HEK293 (cell line): ENCODE data around the gene INPP5A.
A peak's percentile ranks its signal among the peaks of the same experiment; 100 is the strongest.

ENCODE experiments used
- GFI1B ChIP-seq: fragments of 450-650 bp; formaldehyde crosslinking; IDR thresholded peaks from 2 replicates; pipeline ENCODE4 v1.5.1; 2016; ENCODE audit warnings: missing biosample characterization, missing genetic modification characterization
- GLI2 ChIP-seq: fragments of 450-650 bp; formaldehyde crosslinking; IDR thresholded peaks from 2 replicates; pipeline ENCODE4; 2017; ENCODE audit warnings: missing biosample characterization, missing genetic modification characterization, low read depth, borderline replicate concordance
- HOXC10 ChIP-seq: sonication (generic); formaldehyde crosslinking; IDR thresholded peaks from 2 replicates; pipeline ENCODE4 v1.8.1; 2023; ENCODE audit warnings: mild to moderate bottlenecking, missing genetic modification reagents
- KLF9 ChIP-seq: fragments of 450-650 bp; formaldehyde crosslinking; IDR thresholded peaks from 2 replicates; pipeline ENCODE4 v1.5.1; 2016; ENCODE audit warnings: missing biosample characterization, missing genetic modification characterization, low read depth
- MEIS1 ChIP-seq: sonication (generic); formaldehyde crosslinking; IDR thresholded peaks from 2 replicates; pipeline ENCODE4 v1.8.1; 2022; ENCODE audit warnings: missing genetic modification reagents, mild to moderate bottlenecking, borderline replicate concordance
- SALL2 ChIP-seq: fragments of 450-650 bp; formaldehyde crosslinking; IDR thresholded peaks from 2 replicates; pipeline ENCODE4 v1.5.0; 2017; ENCODE audit warnings: missing biosample characterization, mild to moderate bottlenecking, missing genetic modification characterization, borderline replicate concordance
- SP2 ChIP-seq: fragments of 450-650 bp; formaldehyde crosslinking; IDR thresholded peaks from 2 replicates; pipeline ENCODE4 v1.5.1; 2016; ENCODE audit warnings: missing biosample characterization, missing genetic modification characterization
- ZBTB1 ChIP-seq: fragments of 450-650 bp; formaldehyde crosslinking; IDR thresholded peaks from 2 replicates; pipeline ENCODE4 v1.5.1; 2016; ENCODE audit warnings: missing biosample characterization, missing genetic modification characterization
- ZBTB44 ChIP-seq: fragments of 450-650 bp; IDR thresholded peaks from 2 replicates; pipeline ENCODE4 v1.5.1; 2018; ENCODE audit warnings: missing biosample characterization, mild to moderate bottlenecking, missing genetic modification characterization
- ZIC2 ChIP-seq: fragments of 450-650 bp; formaldehyde crosslinking; IDR thresholded peaks from 2 replicates; pipeline ENCODE4 v1.5.1; 2016; ENCODE audit warnings: missing biosample characterization, missing genetic modification characterization
- ZNF114 ChIP-seq: fragments of 450-650 bp; formaldehyde crosslinking; IDR thresholded peaks from 2 replicates; pipeline ENCODE4 v1.5.0; 2017; ENCODE audit warnings: missing biosample characterization, missing genetic modification characterization
- ZNF140 ChIP-seq: fragments of 450-650 bp; formaldehyde crosslinking; IDR thresholded peaks from 2 replicates; pipeline ENCODE4 v1.5.1; 2016; ENCODE audit warnings: missing biosample characterization, missing genetic modification characterization
- ZNF16 ChIP-seq: fragments of 450-650 bp; formaldehyde crosslinking; IDR thresholded peaks from 2 replicates; pipeline ENCODE4 v1.5.1; 2016; ENCODE audit warnings: low read depth, missing biosample characterization, missing genetic modification characterization
- ZNF19 ChIP-seq: fragments of 450-650 bp; formaldehyde crosslinking; IDR thresholded peaks from 2 replicates; pipeline ENCODE4; 2016; ENCODE audit warnings: missing biosample characterization, missing genetic modification characterization, low read depth
- ZNF202 ChIP-seq: fragments of 450-650 bp; formaldehyde crosslinking; IDR thresholded peaks from 2 replicates; pipeline ENCODE4 v1.5.1; 2016; ENCODE audit warnings: missing biosample characterization, missing genetic modification characterization, borderline replicate concordance
- ZNF239 ChIP-seq: fragments of 450-650 bp; formaldehyde crosslinking; IDR thresholded peaks from 2 replicates; pipeline ENCODE4 v1.5.1; 2016; ENCODE audit warnings: missing biosample characterization, missing genetic modification characterization
- ZNF248 ChIP-seq: fragments of 450-650 bp; formaldehyde crosslinking; IDR thresholded peaks from 2 replicates; pipeline ENCODE4 v1.5.1; 2017; ENCODE audit warnings: missing biosample characterization, missing genetic modification characterization
- ZNF266 ChIP-seq: fragments of 450-650 bp; formaldehyde crosslinking; IDR thresholded peaks from 2 replicates; pipeline ENCODE4 v1.5.1; 2016; ENCODE audit warnings: missing biosample characterization, missing genetic modification characterization, low read depth
- ZNF292 ChIP-seq: fragments of 450-650 bp; formaldehyde crosslinking; IDR thresholded peaks from 2 replicates; pipeline ENCODE4 v1.5.1; 2016; ENCODE audit warnings: low read depth, missing biosample characterization, missing genetic modification characterization, borderline replicate concordance
- ZNF423 ChIP-seq: fragments of 450-650 bp; formaldehyde crosslinking; IDR thresholded peaks from 2 replicates; pipeline ENCODE4 v1.5.1; 2016; ENCODE audit warnings: missing biosample characterization, missing genetic modification characterization
- ZNF610 ChIP-seq: fragments of 450-650 bp; formaldehyde crosslinking; IDR thresholded peaks from 2 replicates; pipeline ENCODE4 v1.5.1; 2016; ENCODE audit warnings: missing biosample characterization, missing genetic modification characterization, borderline replicate concordance
- ZNF677 ChIP-seq: fragments of 450-650 bp; IDR thresholded peaks from 2 replicates; pipeline ENCODE4 v1.5.0; 2018; ENCODE audit warnings: missing biosample characterization, mild to moderate bottlenecking, missing genetic modification characterization, moderate library complexity
- ZXDB ChIP-seq: fragments of 450-650 bp; formaldehyde crosslinking; IDR thresholded peaks from 2 replicates; pipeline ENCODE4 v1.5.1; 2016; ENCODE audit warnings: missing biosample characterization, missing genetic modification characterization
- TF ChIP-seq, protein P1 (sequence below): sonication (generic); formaldehyde crosslinking; IDR thresholded peaks from 2 replicates; pipeline ENCODE4 v1.8.1; 2022; ENCODE audit warnings: mild to moderate bottlenecking, moderate library complexity, missing genetic modification reagents
- TF ChIP-seq, protein P2 (sequence below): fragments of 450-650 bp; formaldehyde crosslinking; IDR thresholded peaks from 2 replicates; pipeline ENCODE4 v1.5.1; 2016; ENCODE audit warnings: missing biosample characterization, missing genetic modification characterization
- TF ChIP-seq, protein P3 (sequence below): fragments of 450-650 bp; formaldehyde crosslinking; IDR thresholded peaks from 2 replicates; pipeline ENCODE4 v1.5.1; 2016; ENCODE audit warnings: missing biosample characterization, missing genetic modification characterization, low read depth
- TF ChIP-seq, protein P4 (sequence below): fragments of 450-650 bp; formaldehyde crosslinking; IDR thresholded peaks from 2 replicates; pipeline ENCODE4 v1.5.1; 2016; ENCODE audit warnings: missing biosample characterization, missing genetic modification characterization
- TF ChIP-seq, protein P5 (sequence below): fragments of 450-650 bp; formaldehyde crosslinking; IDR thresholded peaks from 2 replicates; pipeline ENCODE4 v1.5.1; 2016; ENCODE audit warnings: missing biosample characterization, missing genetic modification characterization

Gene INPP5A

DNA sequence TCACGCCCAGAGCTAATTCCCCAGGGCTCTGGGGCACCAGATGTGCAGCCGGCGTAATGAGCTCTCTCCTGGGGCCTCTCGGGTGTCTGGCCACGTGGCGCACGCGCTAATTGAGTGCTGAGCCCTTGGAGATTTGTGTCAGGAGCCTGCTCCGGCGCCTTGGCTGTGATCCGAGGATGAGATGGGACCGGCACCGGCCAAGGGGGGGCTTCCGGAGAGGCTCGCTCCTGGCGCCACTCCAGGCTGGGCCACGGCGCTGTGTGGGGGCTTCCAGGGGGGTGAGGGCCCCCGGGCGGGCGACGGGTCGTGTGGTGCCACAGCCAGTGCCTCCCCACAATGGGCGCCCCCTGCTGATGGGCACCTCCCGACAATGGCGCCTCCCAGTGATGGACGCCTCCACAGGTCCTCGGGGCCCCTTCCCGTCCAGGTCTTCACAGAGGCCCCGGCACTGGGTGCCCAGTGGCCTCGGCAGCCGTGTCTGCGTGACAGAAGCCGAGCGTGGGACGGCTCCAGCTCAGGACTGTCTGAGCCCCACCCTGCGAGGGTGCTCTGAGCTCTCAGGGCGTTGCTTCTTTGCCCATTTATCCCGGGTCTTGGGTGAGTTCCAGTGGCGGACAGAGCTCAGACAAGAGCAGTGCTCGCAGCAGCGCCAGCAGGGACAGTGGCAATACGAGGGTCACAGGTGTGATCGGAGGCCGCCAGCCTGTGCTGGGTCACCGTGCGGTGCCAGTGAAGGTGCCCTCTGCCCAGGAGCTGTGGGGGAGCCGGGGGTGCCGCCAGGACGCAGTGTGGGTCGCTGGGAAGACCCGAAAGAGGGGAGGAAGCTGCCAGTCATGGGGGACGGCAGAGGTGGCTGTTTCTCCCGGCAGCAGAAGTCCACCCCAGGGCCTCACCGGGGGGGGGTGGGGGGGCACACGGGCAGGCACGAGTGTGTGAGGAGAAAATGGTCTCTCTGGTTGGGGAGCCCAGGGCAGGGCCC, 256.6 kb downstream of the INPP5A start (continued):
- peak; percentile 75; the same call in 1 of the 2 replicates for TF ChIP-seq ZBTB44 (tag by site-specific recombination)
- TF ChIP-seq ZNF140 = no peak
- TF ChIP-seq, protein P1, sequence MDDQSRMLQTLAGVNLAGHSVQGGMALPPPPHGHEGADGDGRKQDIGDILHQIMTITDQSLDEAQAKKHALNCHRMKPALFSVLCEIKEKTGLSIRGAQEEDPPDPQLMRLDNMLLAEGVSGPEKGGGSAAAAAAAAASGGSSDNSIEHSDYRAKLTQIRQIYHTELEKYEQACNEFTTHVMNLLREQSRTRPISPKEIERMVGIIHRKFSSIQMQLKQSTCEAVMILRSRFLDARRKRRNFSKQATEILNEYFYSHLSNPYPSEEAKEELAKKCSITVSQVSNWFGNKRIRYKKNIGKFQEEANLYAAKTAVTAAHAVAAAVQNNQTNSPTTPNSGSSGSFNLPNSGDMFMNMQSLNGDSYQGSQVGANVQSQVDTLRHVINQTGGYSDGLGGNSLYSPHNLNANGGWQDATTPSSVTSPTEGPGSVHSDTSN (CRISPR knock-in tag) = no peak
- 0 out of 2 replicates have a peak, but pooled peaks have one; percentile 22 for TF ChIP-seq ZNF610 (tag by site-specific recombination)
- TF ChIP-seq ZNF423 (tag by site-specific recombination) = peak; percentile 86
- TF ChIP-seq ZNF19 (tag by site-specific recombination) = no peak
- TF ChIP-seq, protein P2, sequence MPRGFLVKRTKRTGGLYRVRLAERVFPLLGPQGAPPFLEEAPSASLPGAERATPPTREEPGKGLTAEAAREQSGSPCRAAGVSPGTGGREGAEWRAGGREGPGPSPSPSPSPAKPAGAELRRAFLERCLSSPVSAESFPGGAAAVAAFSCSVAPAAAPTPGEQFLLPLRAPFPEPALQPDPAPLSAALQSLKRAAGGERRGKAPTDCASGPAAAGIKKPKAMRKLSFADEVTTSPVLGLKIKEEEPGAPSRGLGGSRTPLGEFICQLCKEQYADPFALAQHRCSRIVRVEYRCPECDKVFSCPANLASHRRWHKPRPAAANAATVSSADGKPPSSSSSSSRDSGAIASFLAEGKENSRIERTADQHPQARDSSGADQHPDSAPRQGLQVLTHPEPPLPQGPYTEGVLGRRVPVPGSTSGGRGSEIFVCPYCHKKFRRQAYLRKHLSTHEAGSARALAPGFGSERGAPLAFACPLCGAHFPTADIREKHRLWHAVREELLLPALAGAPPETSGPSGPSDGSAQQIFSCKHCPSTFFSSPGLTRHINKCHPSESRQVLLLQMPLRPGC (tag by site-specific recombination) = peak; percentile 83
- TF ChIP-seq MEIS1 (CRISPR knock-in tag) = no peak
- peak; percentile 51; the same call in 1 of the 2 replicates for TF ChIP-seq GFI1B (tag by site-specific recombination)
- TF ChIP-seq SALL2 = no peak
- TF ChIP-seq ZBTB1 (tag by site-specific recombination) = peak; percentile 37; the same call in 1 of the 2 replicates
- TF ChIP-seq KLF9 (tag by site-specific recombination) = 0 out of 2 replicates have a peak, but pooled peaks have one; percentile 13
- TF ChIP-seq SP2 = no peak
- TF ChIP-seq ZNF677 (tag by site-specific recombination) = no peak
- TF ChIP-seq, protein P3, sequence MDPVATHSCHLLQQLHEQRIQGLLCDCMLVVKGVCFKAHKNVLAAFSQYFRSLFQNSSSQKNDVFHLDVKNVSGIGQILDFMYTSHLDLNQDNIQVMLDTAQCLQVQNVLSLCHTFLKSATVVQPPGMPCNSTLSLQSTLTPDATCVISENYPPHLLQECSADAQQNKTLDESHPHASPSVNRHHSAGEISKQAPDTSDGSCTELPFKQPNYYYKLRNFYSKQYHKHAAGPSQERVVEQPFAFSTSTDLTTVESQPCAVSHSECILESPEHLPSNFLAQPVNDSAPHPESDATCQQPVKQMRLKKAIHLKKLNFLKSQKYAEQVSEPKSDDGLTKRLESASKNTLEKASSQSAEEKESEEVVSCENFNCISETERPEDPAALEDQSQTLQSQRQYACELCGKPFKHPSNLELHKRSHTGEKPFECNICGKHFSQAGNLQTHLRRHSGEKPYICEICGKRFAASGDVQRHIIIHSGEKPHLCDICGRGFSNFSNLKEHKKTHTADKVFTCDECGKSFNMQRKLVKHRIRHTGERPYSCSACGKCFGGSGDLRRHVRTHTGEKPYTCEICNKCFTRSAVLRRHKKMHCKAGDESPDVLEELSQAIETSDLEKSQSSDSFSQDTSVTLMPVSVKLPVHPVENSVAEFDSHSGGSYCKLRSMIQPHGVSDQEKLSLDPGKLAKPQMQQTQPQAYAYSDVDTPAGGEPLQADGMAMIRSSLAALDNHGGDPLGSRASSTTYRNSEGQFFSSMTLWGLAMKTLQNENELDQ (tag by site-specific recombination) = no peak
- no peak for TF ChIP-seq ZNF266 (tag by site-specific recombination)
- TF ChIP-seq, protein P4, sequence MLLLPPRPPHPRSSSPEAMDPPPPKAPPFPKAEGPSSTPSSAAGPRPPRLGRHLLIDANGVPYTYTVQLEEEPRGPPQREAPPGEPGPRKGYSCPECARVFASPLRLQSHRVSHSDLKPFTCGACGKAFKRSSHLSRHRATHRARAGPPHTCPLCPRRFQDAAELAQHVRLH (tag by site-specific recombination) = no peak
- no peak for TF ChIP-seq ZNF239 (tag by site-specific recombination)
- TF ChIP-seq HOXC10 (CRISPR knock-in tag) = no peak
- peak; percentile 52; the same call in 1 of the 2 replicates for TF ChIP-seq GLI2 (tag by site-specific recombination)
- peak; percentile 75 for TF ChIP-seq ZXDB
- TF ChIP-seq, protein P5, sequence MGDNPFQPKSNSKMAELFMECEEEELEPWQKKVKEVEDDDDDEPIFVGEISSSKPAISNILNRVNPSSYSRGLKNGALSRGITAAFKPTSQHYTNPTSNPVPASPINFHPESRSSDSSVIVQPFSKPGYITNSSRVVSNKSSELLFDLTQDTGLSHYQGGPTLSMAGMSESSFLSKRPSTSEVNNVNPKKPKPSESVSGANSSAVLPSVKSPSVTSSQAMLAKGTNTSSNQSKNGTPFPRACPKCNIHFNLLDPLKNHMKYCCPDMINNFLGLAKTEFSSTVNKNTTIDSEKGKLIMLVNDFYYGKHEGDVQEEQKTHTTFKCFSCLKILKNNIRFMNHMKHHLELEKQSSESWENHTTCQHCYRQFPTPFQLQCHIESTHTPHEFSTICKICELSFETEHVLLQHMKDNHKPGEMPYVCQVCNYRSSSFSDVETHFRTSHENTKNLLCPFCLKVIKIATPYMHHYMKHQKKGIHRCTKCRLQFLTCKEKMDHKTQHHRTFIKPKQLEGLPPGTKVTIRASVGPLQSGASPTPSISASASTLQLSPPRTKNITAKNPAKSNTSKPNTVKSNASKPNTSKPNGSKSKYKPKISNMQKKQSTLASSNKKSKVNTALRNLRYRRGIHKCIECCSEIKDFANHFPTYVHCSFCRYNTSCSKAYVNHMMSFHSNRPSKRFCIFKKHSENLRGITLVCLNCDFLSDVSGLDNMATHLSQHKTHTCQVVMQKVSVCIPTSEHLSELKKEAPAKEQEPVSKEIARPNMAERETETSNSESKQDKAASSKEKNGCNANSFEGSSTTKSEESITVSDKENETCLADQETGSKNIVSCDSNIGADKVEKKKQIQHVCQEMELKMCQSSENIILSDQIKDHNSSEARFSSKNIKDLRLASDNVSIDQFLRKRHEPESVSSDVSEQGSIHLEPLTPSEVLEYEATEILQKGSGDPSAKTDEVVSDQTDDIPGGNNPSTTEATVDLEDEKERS (tag by site-specific recombination) = no peak
- no peak for TF ChIP-seq ZNF292
- no peak for TF ChIP-seq ZNF248
- peak; percentile 95 for TF ChIP-seq ZIC2
- no peak for TF ChIP-seq ZNF16 (tag by site-specific recombination)
- no peak for TF ChIP-seq ZNF202 (tag by site-specific recombination)
- TF ChIP-seq ZNF114 (tag by site-specific recombination) = no peak
